HG02852 (cell line): ENCODE measurements around the gene TRPM1.

Source experiments
- ATAC-seq: cut with Tn5 transposase; IDR thresholded peaks from one replicate; pipeline ENCODE4 v1.9.1; 2021; ENCODE audit warnings: mild to moderate bottlenecking, moderate library complexity; ENCODE audit not compliant: unreplicated experiment

Gene TRPM1

GRCh38 chr15:31084176-31084575 is 17.3 kb downstream of the TRPM1 start:
- no peak for ATAC-seq

GRCh38 chr15:31083370-31083780 is 18.1 kb downstream of the TRPM1 start:
- no peak for ATAC-seq

- no peak for ATAC-seq
Measured at GRCh38 chr15:31082771-31083369, 18.7 kb downstream of the TRPM1 start.

- no peak for ATAC-seq
Measured at GRCh38 chr15:31081588-31082250, 19.8 kb downstream of the TRPM1 start.

GRCh38 chr15:31081056-31081455 is 20.5 kb downstream of the TRPM1 start:
- ATAC-seq: no peak

GRCh38 chr15:31080591-31081014 is 20.9 kb downstream of the TRPM1 start:
- no peak for ATAC-seq

GRCh38 chr15:31079519-31079918 is 22.0 kb downstream of the TRPM1 start:
- no peak for ATAC-seq

- no peak for ATAC-seq
Measured at GRCh38 chr15:31078471-31078870, 23.1 kb downstream of the TRPM1 start.

- no peak for ATAC-seq
Measured at GRCh38 chr15:31077941-31078340, 23.6 kb downstream of the TRPM1 start.

GRCh38 chr15:31077181-31077580 is 24.3 kb downstream of the TRPM1 start:
- no peak for ATAC-seq

GRCh38 chr15:31074321-31074720 is 27.2 kb downstream of the TRPM1 start:
- ATAC-seq: no peak

GRCh38 chr15:31070867-31071266 is 30.7 kb downstream of the TRPM1 start:
- ATAC-seq: no peak

GRCh38 chr15:31069360-31070000 is 32.0 kb downstream of the TRPM1 start:
- ATAC-seq: no peak

GRCh38 chr15:31067890-31068603 is 33.5 kb downstream of the TRPM1 start:
- ATAC-seq: no peak

GRCh38 chr15:31065824-31066223 is 35.7 kb downstream of the TRPM1 start:
- no peak for ATAC-seq

GRCh38 chr15:31062911-31063310 is 38.6 kb downstream of the TRPM1 start:
- ATAC-seq: no peak

GRCh38 chr15:31062310-31062847 is 39.1 kb downstream of the TRPM1 start:
- ATAC-seq: no peak

GRCh38 chr15:31060429-31061140 is 40.9 kb downstream of the TRPM1 start:
- ATAC-seq: no peak

GRCh38 chr15:31058236-31058962 is 43.1 kb downstream of the TRPM1 start:
- no peak for ATAC-seq

- ATAC-seq: no peak
Measured at GRCh38 chr15:31051496-31052080, 49.9 kb downstream of the TRPM1 start.
